NCI-H748 (cell line): ENCODE measurements around the gene OGDH.

ENCODE experiments used
- DNase-seq: peaks from one replicate; lab custom pipeline; 2025; ENCODE audit not compliant: unreplicated experiment; lab: John Stamatoyannopoulos, UW

The OGDH gene

GRCh38 chr7:44735403-44736165 lies 129.2 kb downstream of the OGDH start:
- DNase-seq: no peak

DNA sequence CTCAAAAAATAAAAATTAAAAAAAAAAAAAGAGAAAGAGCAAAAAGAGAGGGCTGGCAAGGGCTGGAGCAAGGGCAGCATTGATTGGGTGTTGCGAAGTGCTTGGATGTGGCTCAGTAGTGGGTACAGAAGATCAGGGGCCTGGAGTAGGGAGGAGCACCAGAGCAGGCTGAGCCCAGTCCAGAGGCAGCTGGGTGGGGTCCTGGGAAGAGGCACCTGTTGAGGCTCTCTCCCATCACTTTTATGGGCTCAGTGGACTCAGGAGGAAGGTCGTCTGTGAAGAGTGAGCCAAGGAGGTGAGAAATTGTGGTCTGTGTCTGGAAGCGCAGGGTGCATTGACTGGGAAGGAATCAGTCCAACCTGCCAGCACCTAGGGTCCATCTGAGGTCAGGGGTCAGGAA lies 130.5 kb downstream of the OGDH start:
- DNase-seq: no peak

DNA sequence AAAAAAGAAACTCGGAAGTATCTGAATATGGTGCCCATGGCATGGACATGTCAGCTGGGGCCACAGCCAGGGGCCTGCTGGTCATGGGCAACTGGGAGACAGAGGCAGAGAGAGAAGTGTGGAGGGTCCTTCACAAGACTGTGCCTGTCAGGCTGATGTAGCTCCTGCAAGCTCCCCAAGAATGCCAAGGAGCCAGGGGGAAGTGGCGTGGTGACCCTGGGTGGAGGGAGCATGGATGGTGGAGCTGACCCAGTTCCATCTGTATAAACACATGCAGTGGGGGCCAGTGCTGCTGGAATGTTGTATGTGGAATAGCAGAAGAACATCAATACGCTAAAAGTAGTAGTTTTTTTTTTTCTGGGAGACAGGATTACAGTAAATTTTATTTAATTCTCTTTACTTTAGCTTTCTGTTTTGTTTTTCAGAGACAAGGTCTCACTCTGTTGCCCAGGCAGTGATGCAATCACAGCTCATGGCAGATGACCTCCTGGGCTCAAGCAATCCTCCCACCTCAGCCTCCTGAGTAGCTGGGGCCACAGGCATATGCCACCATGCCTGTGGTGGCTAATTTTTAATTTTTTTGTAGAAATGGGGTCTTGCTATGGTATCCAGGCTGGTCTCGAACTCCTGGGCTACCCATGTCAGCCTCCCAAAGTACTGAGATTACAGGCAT lies 131.8 kb downstream of the OGDH start:
- DNase-seq: no peak

- no peak for DNase-seq
Measured at GRCh38 chr7:44738876-44739665, 132.6 kb downstream of the OGDH start.

DNA sequence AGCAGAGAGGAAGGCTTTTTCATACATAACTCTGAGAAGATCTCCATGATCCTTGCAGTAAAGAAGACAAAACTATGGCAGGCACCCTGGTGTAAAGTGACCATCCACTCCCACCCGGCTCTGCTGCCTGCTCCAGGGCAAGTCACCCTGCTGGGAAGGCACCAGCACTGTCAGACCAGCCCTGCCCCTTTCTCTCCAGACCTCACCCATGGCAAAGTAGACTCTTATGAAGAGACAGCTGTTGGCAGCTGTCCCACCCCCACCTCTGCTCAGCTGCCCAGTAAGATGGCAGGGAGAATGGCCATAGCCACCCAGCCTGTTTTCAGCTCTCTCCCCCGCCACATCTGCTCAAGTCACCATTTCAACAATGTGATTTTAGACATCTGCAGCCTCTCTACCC lies 133.6 kb downstream of the OGDH start:
- DNase-seq: no peak

GRCh38 chr7:44743750-44744149 lies 137.3 kb downstream of the OGDH start:
- no peak for DNase-seq

- DNase-seq: peak; percentile 93
Measured at GRCh38 chr7:44748045-44748947, 141.9 kb downstream of the OGDH start, which contains the start of gene ZMIZ2. TSS of gene ZMIZ2 (plus strand) at chr7:44748847. CDS start at chr7:44756250, 7,403 bp downstream.

DNA sequence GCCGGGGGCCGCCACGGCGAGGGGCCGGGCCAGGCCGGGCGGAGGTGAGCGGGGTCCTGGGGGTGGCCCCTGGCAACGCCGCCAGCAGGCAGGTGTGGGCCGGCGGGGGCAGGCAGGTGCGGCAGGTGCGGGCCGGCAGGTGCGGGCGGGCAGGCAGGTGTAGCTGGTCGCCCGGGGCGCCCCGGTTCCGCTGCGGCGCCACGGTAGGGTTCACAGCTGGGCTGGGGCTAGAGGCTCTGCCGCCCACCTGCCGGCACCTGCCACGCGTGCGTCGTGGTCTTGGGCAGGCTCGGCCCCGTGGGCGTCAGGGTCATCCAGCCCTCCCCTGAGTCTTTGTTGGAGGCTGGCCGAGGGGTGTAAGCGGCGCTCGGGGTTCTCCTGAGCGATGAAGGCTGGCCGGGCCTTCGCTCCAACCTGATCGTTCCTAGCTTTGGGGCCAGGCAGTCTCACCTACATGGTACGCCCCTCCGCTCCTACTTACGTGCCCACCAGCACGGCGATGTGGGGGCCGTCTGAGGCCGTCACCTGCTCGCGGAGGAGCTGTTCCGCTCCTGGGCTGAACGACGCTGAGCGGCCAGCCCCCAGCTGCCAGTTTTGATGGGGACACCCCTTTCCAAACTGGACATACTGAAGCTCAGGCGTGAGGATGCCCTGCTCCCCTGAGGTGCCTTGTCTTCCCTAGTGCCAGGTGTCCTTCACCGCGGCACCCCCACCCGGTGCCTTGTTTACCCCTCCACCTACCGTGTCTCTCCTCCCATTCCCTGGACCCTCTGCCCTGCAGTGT lies 142.7 kb downstream of the OGDH start:
- DNase-seq: peak; percentile 87

- DNase-seq: no peak
Measured at GRCh38 chr7:44749992-44750391, 143.6 kb downstream of the OGDH start.

DNA sequence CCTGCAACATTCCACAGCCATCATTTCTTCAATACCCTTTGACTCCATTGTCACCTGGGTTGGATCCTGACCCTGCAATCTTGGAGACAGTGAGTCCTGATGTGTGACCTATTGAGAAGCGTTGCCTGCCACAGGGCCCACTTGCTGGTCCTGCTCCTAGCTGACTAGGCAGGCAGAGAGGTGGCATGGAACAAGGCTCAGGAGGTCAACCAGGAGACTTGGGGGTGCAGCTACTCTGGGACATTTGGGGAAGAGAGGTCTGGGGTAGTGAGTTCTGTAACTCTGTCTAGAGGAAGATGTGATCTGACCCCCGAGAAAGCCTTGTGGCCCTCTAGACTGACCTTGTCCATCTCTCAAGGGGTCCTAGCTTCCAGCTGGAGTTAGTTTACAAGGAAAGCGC lies 144.0 kb downstream of the OGDH start:
- DNase-seq: no peak

- no peak for DNase-seq
Measured at GRCh38 chr7:44750921-44751571, 144.6 kb downstream of the OGDH start.

DNA sequence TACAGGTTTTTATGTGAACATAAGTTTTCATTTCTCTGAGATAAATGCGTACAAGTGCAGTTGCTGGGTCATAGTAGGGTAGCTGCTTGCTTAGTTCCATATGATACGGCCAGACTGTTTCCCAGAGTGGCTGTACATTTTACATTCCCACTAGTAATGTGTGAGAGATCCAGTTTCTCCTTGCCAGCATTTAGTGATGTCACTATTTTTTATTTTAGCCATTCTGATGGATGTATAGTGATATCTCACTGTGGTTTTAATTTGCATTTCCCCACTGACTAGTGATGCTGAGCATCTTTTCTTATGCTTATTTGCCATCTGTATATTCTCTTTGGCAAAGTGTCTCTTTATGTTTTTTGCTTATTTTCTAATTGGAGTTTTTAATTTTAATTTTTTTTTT lies 146.4 kb downstream of the OGDH start:
- DNase-seq: no peak

DNA sequence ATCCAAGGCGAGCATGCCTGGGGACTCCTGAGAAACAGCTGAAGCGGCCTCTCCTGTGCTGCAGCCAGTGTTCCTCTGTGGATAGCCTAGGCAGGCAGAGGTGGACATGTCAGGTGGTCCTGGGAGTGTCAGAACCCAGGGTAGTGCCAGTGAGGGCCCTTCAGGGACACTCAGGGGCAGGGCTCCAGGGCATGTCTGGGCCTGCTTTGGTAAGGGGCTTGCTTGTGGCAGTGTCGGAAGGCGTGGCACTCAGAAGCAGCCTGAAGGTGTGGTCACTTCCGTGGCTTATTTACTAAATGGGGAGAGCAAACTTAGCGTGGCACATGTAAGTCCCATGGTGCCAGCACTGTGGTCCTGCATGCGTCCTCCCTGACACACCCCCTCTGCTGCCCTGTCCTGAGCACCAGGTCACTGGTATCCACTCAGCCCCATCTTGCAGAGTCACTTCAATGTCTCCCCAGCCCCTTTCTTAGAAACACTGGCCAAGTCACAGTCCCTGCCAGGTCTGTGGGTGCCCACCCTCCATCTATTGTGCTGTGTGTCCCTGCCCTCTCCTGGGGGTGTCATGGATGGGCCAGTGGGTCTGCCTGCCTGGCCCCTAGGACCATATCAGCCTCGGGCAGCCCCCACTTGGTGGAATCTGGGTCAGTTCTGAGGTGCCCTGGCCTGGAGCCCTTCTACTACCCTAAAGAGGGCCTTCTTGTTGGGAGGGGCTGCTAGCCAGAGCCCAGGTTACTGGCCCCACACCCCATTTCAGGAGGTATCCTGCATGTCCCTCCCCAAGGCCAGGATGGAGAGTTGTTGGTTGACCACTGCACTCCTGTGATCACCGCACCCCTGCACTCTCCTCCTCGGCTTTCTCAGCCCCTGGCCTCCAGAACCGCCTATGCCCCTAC lies 148.6 kb downstream of the OGDH start:
- DNase-seq: no peak

DNA sequence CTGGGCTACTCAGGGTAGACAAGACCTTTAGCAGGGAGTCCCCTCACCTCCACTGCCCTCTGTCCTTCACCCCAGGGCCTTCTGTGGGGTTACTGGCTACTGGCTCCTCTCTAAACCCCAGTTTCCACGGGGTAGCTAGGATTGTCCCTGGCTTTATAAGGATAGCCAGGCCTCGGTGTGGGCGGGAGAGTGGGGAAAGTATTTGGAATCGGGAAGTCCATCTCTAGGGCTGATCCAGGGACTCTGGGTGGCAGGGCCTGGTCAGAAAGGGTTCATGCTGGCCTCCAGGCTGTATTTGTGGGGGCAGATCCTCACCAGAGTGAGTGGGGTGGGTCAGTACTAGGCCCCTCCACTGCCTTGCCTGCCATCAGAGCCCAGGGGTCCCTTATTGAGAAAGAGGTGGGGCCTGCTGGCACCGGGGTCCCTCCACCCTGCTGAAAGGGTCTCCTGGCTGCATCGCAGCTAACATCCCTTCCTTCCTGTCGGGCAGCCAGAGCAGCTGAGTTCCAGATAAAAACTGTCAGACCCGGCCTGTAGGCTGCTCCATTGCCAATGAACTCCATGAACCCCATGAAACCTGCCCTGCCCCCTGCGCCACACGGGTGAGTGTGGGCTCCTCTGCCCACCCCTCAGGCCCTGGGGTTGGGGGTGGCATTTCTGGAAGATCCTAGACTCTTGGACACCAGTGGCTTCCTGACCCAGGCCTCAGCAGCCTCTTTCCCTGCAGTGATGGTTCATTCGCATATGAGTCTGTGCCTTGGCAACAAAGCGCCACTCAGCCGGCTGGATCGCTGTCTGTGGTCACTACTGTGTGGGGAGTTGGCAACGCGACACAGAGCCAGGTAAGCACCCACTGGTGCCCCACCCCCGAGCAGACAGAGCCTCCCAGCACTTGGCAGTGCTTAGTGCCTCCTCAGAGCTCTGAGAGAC lies 149.5 kb downstream of the OGDH start:
- DNase-seq: no peak

GRCh38 chr7:44756904-44757303 lies 150.5 kb downstream of the OGDH start:
- DNase-seq: no peak

- no peak for DNase-seq
Measured at GRCh38 chr7:44757311-44757710, 150.9 kb downstream of the OGDH start.

DNA sequence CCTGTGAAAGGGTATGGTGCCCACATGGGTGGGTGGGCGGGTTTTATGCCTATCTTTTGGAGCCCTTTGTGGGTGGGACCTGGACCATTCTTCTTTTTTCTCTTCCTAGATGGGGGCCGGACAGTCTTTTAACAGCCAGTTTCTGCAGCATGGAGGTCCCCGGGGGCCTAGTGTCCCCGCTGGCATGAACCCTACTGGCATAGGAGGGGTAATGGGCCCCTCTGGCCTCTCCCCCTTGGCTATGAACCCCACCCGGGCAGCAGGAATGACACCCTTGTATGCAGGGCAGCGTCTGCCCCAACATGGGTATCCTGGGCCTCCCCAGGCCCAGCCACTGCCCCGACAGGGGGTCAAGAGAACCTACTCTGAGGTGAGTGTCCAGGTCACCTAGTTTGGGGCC lies 151.3 kb downstream of the OGDH start:
- no peak for DNase-seq
